ENCODE data around the gene CSF2. TPM values are rescaled to one million over a fixed set of nuclear protein-coding genes. Genes with fewer than 3 reads are reported as not detected.

The CSF2 gene
- total and polyA plus RNA-seq, 2 of the 4 experiments (the other 2 are of a cell fraction) = 0.31 TPM; not detected in 1

GRCh38 chr5:132060501-132061161 is 13.0 kb upstream of the CSF2 start, which contains the start of gene IL3:
TSS of gene IL3 (plus strand) at chr5:132060655. CDS start at chr5:132060707, 52 bp downstream.
- Histone ChIP-seq H3K14ac (replicated peaks; ENCODE audit: low read depth, low read length) (no peak within 1 kb of the TSS), H3K4ac (ENCODE audit: low read depth, low read length) (no peak within 1 kb of the TSS), H3K27ac (ENCODE audit: insufficient read depth, low read length) (no peak within 1 kb of the TSS), H3K56ac (ENCODE audit: extremely low read depth, insufficient read depth, low read length) (no peak within 1 kb of the TSS), H4K5ac (ENCODE audit: low read depth, low read length) (no peak within 1 kb of the TSS), H2AK5ac (ENCODE audit: low read depth, low read length) (no peak within 1 kb of the TSS), H3K79me1 (ENCODE audit: low read depth in 1 of 2, low read length in 2 of 2) (no peaks in the 10 kb centered on the region), H2BK120ac (ENCODE audit: low read depth, low read length) (no peak within 1 kb of the TSS), H2AK9ac (replicated peaks; ENCODE audit: low read depth, low read length, poor library complexity) (no peak within 1 kb of the TSS), H3K4me2 (ENCODE audit: low read depth, low read length) (no peak within 1 kb of the TSS), H4K8ac (ENCODE audit: low read depth in 2 of 2, low read length in 2 of 2) (no peak within 1 kb of the TSS), H4K91ac (ENCODE audit: insufficient read depth, low read depth, low read length) (no peak within 1 kb of the TSS), H2BK20ac (ENCODE audit: low read depth, low read length) (no peak within 1 kb of the TSS), H2BK15ac (ENCODE audit: low read depth, low read length) (no peak within 1 kb of the TSS), H3K9ac (ENCODE audit: low read depth, low read length) (no peak within 1 kb of the TSS), H3K9me3 (ENCODE audit: control insufficient read depth, insufficient read depth, low read length) (no peaks in the 10 kb centered on the region), H3K4me1 (ENCODE audit: control insufficient read depth, insufficient read depth, low read length) (0 out of 2 replicates have a peak, but pooled peaks cover 2% of the 10 kb centered on the region), H3K36me3 (ENCODE audit: control insufficient read depth, insufficient read depth, low read length) (no peaks in the 10 kb centered on the region), H3K4me3 (ENCODE audit: insufficient read depth, low read depth, low read length) (no peak within 1 kb of the TSS), H4K20me1 (ENCODE audit: insufficient read depth, low read length) (no peaks in the 10 kb centered on the region), H3K23ac (ENCODE audit: low read depth, low read length) (no peak within 1 kb of the TSS), H3K27me3 (ENCODE audit: control insufficient read depth, insufficient read depth, low read length) (peaks cover 11% of the 10 kb centered on the region; the same call in 1 of the 2 replicates), H3K18ac (ENCODE audit: low read depth, low read length) (no peak within 1 kb of the TSS), H3K9me1 (ENCODE audit: insufficient read depth, low read length) (no peaks in the 10 kb centered on the region), H2AFZ (replicated peaks; ENCODE audit: low read length, poor library complexity) (no peak within 1 kb of the TSS), H2BK5ac (ENCODE audit: low read depth, low read length, poor library complexity, severe bottlenecking) (no peak within 1 kb of the TSS)
- DNase-seq = no peak
- dilution Hi-C loops (cut with HindIII; ENCODE audit: low sequenced_read_pairs, unreplicated experiment) (no loop called here), intact Hi-C loops (cut with micrococcal nuclease) (loop anchor here (5.0 to 10.0 kb wide), 2 partner anchors 302 to 434 kb away; partner anchors contain the start of gene IRF1), in situ Hi-C loops (cut with MboI; ENCODE audit: low sequenced_read_pairs) (loop anchor here (10.0 kb wide), 1 partner anchor 304 kb away; the partner anchor contains the start of gene SLC22A5)
- ChIA-PET POLR2A (ENCODE audit: unreplicated experiment) (no interaction called here), CTCF (interaction anchor here (0.6 kb wide), 1 partner anchor 129 kb away, joined by 4 read pairs; no protein-coding TSS in a partner anchor)
- 93% methylated on average over 4 of the region's 16 CpGs; no CpG with 5 or more reads in 1 of the 2 experiments for WGBS, 2 experiments (ENCODE audit: extremely low coverage in 2 of 2, insufficient read length in 1 of 2)
- ATAC-seq (ENCODE audit: low read depth) = no peak
- BruUV-seq (replicated peaks) = no TSS peak
- no peak for TF ChIP-seq RFX5 (IDR thresholded peaks at IDR 0.05; ENCODE audit: low read depth, low read length)
- no peak for TF ChIP-seq NFE2L2 (IDR thresholded peaks at IDR 0.05; ENCODE audit: low read depth, low read length)
- no peak for TF ChIP-seq SMC3 (IDR thresholded peaks at IDR 0.05; ENCODE audit: low read depth, low read length)
